HFFc6 (cell line): Measurements from ENCODE around the gene GNGT1. TPM values are rescaled to one million over a fixed set of nuclear protein-coding genes. Genes with fewer than 3 reads are reported as not detected.

ENCODE experiments used
- DNase-seq: peaks from one replicate; pipeline ENCODE4 v3.0.0-alpha.2; 2018
- H3K27ac Mint-ChIP-seq: 2 replicates; pipeline ENCODE4 v1.8.0; 2020; ENCODE audit warnings: mild to moderate bottlenecking, mixed read lengths
- H3K27me3 Mint-ChIP-seq: 2 replicates; pipeline ENCODE4 v1.8.0; 2021; ENCODE audit warnings: mild to moderate bottlenecking, moderate library complexity, mixed read lengths; ENCODE audit not compliant: insufficient read depth
- H3K36me3 Mint-ChIP-seq: 2 replicates; pipeline ENCODE4 v1.8.0; 2021; ENCODE audit warnings: low read depth, mixed read lengths
- H3K4me1 Mint-ChIP-seq: 2 replicates; pipeline ENCODE4 v1.8.0; 2020; ENCODE audit warnings: low read depth, mixed read lengths
- H3K4me3 Mint-ChIP-seq: 2 replicates; pipeline ENCODE4 v1.8.0; 2020; ENCODE audit warnings: mild to moderate bottlenecking, moderate library complexity, mixed read lengths
- H3K9me3 Mint-ChIP-seq: 2 replicates; pipeline ENCODE4 v1.8.0; 2020; ENCODE audit warnings: mild to moderate bottlenecking, mixed read lengths
- CTCF ChIP-seq: fragments of 200-600 bp; sonication (generic); IDR thresholded peaks from 2 replicates; pipeline ENCODE4 v1.5.0; 2021; ENCODE audit warnings: antibody characterized with exemption, mild to moderate bottlenecking
- total RNA-seq, 6 experiments: library from RNA; stranded (reverse); fragmentation: NEBNext Ultra II Directional; extraction: Animal tissue kit (Norgen Biotek cat#: 25700); gene quantifications; 2 replicates in 1 of 6; 3 replicates in 5 of 6; pipeline ENCODE4 v1.2.3, GENCODE V29; 2021

The GNGT1 gene
- total RNA-seq, 6 experiments from 2014 or later = not detected

- H3K4me3 Mint-ChIP-seq = no peak overlapping the region
- no peak for TF ChIP-seq CTCF
- no peaks in the 10 kb centered on the region for H3K27me3 Mint-ChIP-seq
- no peak overlapping the region for H3K27ac Mint-ChIP-seq
- H3K9me3 Mint-ChIP-seq = no peaks in the 10 kb centered on the region
- no peak for DNase-seq
- H3K4me1 Mint-ChIP-seq = peaks cover 16% of the 10 kb centered on the region
- no peaks in the 10 kb centered on the region for H3K36me3 Mint-ChIP-seq
Measured at GRCh38 chr7:93945756-93946535, 39.6 kb downstream of the GNGT1 start.

GRCh38 chr7:93948106-93948505, 41.7 kb downstream of the GNGT1 start:
- H3K9me3 Mint-ChIP-seq = no peaks in the 10 kb centered on the region
- peak; percentile 40 for DNase-seq
- H3K27ac Mint-ChIP-seq = no peak overlapping the region
- H3K4me3 Mint-ChIP-seq = no peak overlapping the region
- TF ChIP-seq CTCF = no peak
- peaks cover 4% of the 10 kb centered on the region; the same call in 1 of the 2 replicates for H3K4me1 Mint-ChIP-seq
- no peaks in the 10 kb centered on the region for H3K36me3 Mint-ChIP-seq
- no peaks in the 10 kb centered on the region for H3K27me3 Mint-ChIP-seq

- H3K4me1 Mint-ChIP-seq = no peaks in the 10 kb centered on the region; the same call in 1 of the 2 replicates
- no peaks in the 10 kb centered on the region for H3K27me3 Mint-ChIP-seq
- no peak overlapping the region; the same call in 1 of the 2 replicates for H3K4me3 Mint-ChIP-seq
- no peaks in the 10 kb centered on the region for H3K9me3 Mint-ChIP-seq
- no peaks in the 10 kb centered on the region for H3K36me3 Mint-ChIP-seq
- no peak for TF ChIP-seq CTCF
- H3K27ac Mint-ChIP-seq = peak overlapping the region; percentile 58; the same call in 1 of the 2 replicates
- DNase-seq = no peak
Measured at GRCh38 chr7:93948873-93949272, 42.5 kb downstream of the GNGT1 start.

GRCh38 chr7:93949423-93949822, 43.1 kb downstream of the GNGT1 start:
- H3K9me3 Mint-ChIP-seq = no peaks in the 10 kb centered on the region
- DNase-seq = peak; percentile 80
- H3K4me3 Mint-ChIP-seq = peak overlapping the region; percentile 17; the same call in 1 of the 2 replicates
- no peaks in the 10 kb centered on the region; the same call in 1 of the 2 replicates for H3K4me1 Mint-ChIP-seq
- TF ChIP-seq CTCF = no peak
- H3K36me3 Mint-ChIP-seq = no peaks in the 10 kb centered on the region
- H3K27me3 Mint-ChIP-seq = no peaks in the 10 kb centered on the region
- peak overlapping the region; percentile 58; the same call in 1 of the 2 replicates for H3K27ac Mint-ChIP-seq

GRCh38 chr7:93955304-93955703, 48.9 kb downstream of the GNGT1 start:
- no peak for DNase-seq
- Mint-ChIP-seq H3K27ac (no peak overlapping the region), H3K36me3 (no peaks in the 10 kb centered on the region), H3K9me3 (no peaks in the 10 kb centered on the region), H3K27me3 (no peaks in the 10 kb centered on the region), H3K4me1 (peaks cover 40% of the 10 kb centered on the region), H3K4me3 (no peak overlapping the region)
- no peak for TF ChIP-seq CTCF
